IMR-90 (cell line): ENCODE measurements around the gene TRAPPC8. TPM values are rescaled to one million over a fixed set of nuclear protein-coding genes. Genes with fewer than 3 reads are reported as not detected.

ENCODE experiments used
- ATAC-seq: fragments of 200-7000 bp; cut with Tn5 transposase; 2 replicates; pipeline ENCODE4 v1.9.1; 2020; ENCODE audit warnings: low read depth, mild to moderate bottlenecking, moderate library complexity
- BruUV-seq: library from RNA; stranded (reverse); fragments of 400-500 nt; replicated peaks from 2 replicates; lab custom pipeline; 2021; lab: Mats Ljungman, UMichigan
- CTCF ChIA-PET: fragments of 300-600 bp; formaldehyde crosslinking; extraction: SDS; loops from one replicate; lab custom pipeline; 2021; ENCODE audit warnings: antibody characterized with exemption; lab: Yijun Ruan, JAX
- POLR2A ChIA-PET: fragments of 300-600 bp; sonication (Branson Sonifier 250); formaldehyde crosslinking; loops from one replicate; lab custom pipeline; 2022; ENCODE audit warnings: antibody characterized with exemption; ENCODE audit not compliant: unreplicated experiment; lab: Charles Lee
- DNase-seq: peaks from one replicate; pipeline ENCODE4 v3.0.0; 2013
- H2AFZ ChIP-seq: replicated peaks from 2 replicates; pipeline ENCODE3; 2013; ENCODE audit warnings: low read length, mild to moderate bottlenecking; ENCODE audit not compliant: poor library complexity
- H2AK5ac ChIP-seq: 2 replicates; pipeline ENCODE4 v1.6.1; 2013; ENCODE audit warnings: low read depth, low read length, inconsistent platforms
- H2AK9ac ChIP-seq: replicated peaks from 2 replicates; pipeline ENCODE3; 2013; ENCODE audit warnings: mild to moderate bottlenecking, low read depth, low read length, moderate library complexity; ENCODE audit not compliant: poor library complexity
- H2BK120ac ChIP-seq: 2 replicates; pipeline ENCODE4 v1.6.1; 2013; ENCODE audit warnings: low read depth, low read length, inconsistent platforms
- H2BK15ac ChIP-seq: 3 replicates; pipeline ENCODE4 v1.6.1; 2013; ENCODE audit warnings: low read depth, low read length, inconsistent platforms
- H2BK20ac ChIP-seq: 2 replicates; pipeline ENCODE4 v1.6.1; 2013; ENCODE audit warnings: low read depth, mild to moderate bottlenecking, inconsistent platforms, low read length, moderate library complexity
- H2BK5ac ChIP-seq: 2 replicates; pipeline ENCODE4 v1.6.1; 2013; ENCODE audit warnings: mild to moderate bottlenecking, low read depth, low read length, inconsistent platforms; ENCODE audit not compliant: poor library complexity, severe bottlenecking
- H3K14ac ChIP-seq: replicated peaks from 2 replicates; pipeline ENCODE4 v1.6.1; 2013; ENCODE audit warnings: low read depth, low read length, inconsistent platforms
- H3K18ac ChIP-seq: 2 replicates; pipeline ENCODE4 v1.6.1; 2013; ENCODE audit warnings: low read depth, low read length, control low read depth
- H3K23ac ChIP-seq: 2 replicates; pipeline ENCODE4 v1.6.1; 2013; ENCODE audit warnings: low read depth, low read length, inconsistent platforms
- H3K27ac ChIP-seq: 2 replicates; pipeline ENCODE4 v1.5.1; 2013; ENCODE audit warnings: mild to moderate bottlenecking, control low read depth, low read length; ENCODE audit not compliant: insufficient read depth
- H3K27me3 ChIP-seq: 2 replicates; pipeline ENCODE4 v1.6.1; 2013; ENCODE audit warnings: low read length; ENCODE audit not compliant: control insufficient read depth, insufficient read depth
- H3K36me3 ChIP-seq: 2 replicates; pipeline ENCODE4 v1.6.1; 2013; ENCODE audit warnings: low read length, mixed read lengths; ENCODE audit not compliant: control insufficient read depth, insufficient read depth
- H3K4ac ChIP-seq: 2 replicates; pipeline ENCODE4 v1.6.1; 2013; ENCODE audit warnings: low read depth, low read length, inconsistent platforms
- H3K4me1 ChIP-seq: 2 replicates; pipeline ENCODE4 v1.6.1; 2013; ENCODE audit warnings: low read length, mixed read lengths; ENCODE audit not compliant: control insufficient read depth, insufficient read depth
- H3K4me2 ChIP-seq: 2 replicates; pipeline ENCODE4 v1.6.1; 2013; ENCODE audit warnings: low read depth, mild to moderate bottlenecking, control low read depth, low read length, moderate library complexity
- H3K4me3 ChIP-seq: 2 replicates; pipeline ENCODE4 v1.5.1; 2013; ENCODE audit warnings: low read depth, mild to moderate bottlenecking, control low read depth, low read length, moderate library complexity; ENCODE audit not compliant: insufficient read depth
- H3K56ac ChIP-seq: 2 replicates; pipeline ENCODE4 v1.6.1; 2013; ENCODE audit warnings: low read length, inconsistent platforms; ENCODE audit not compliant: insufficient read depth; ENCODE audit errors: extremely low read depth
- H3K79me1 ChIP-seq, 2 experiments: 2 replicates each; pipeline ENCODE4 v1.6.1; 2013; ENCODE audit warnings: low read length in 2 of 2, inconsistent platforms in 1 of 2, low read depth in 1 of 2
- H3K9ac ChIP-seq: 2 replicates; pipeline ENCODE4 v1.6.1; 2013; ENCODE audit warnings: low read depth, low read length, control low read depth
- H3K9me1 ChIP-seq: 2 replicates; pipeline ENCODE4 v1.6.1; 2013; ENCODE audit warnings: low read length, inconsistent platforms; ENCODE audit not compliant: insufficient read depth
- H3K9me3 ChIP-seq: 2 replicates; pipeline ENCODE4 v1.6.1; 2013; ENCODE audit warnings: low read length; ENCODE audit not compliant: control insufficient read depth, insufficient read depth
- H4K20me1 ChIP-seq: 2 replicates; pipeline ENCODE4 v1.6.1; 2013; ENCODE audit warnings: low read length, inconsistent platforms; ENCODE audit not compliant: insufficient read depth
- H4K5ac ChIP-seq: 2 replicates; pipeline ENCODE4 v1.6.1; 2013; ENCODE audit warnings: mild to moderate bottlenecking, low read depth, low read length, control low read depth
- H4K8ac ChIP-seq, 2 experiments: 2 replicates each; pipeline ENCODE4 v1.6.1; 2013; ENCODE audit warnings: low read depth in 2 of 2, low read length in 2 of 2, control low read depth in 1 of 2, inconsistent platforms in 1 of 2
- H4K91ac ChIP-seq: 2 replicates; pipeline ENCODE4 v1.6.1; 2013; ENCODE audit warnings: low read depth, low read length, inconsistent platforms; ENCODE audit not compliant: insufficient read depth
- BHLHE40 ChIP-seq: fragments of 150-350 bp; IDR thresholded peaks from 2 replicates; pipeline ENCODE4 v1.6.1; 2016; ENCODE audit warnings: mild to moderate bottlenecking, low read depth, low read length
- CHD1 ChIP-seq: IDR thresholded peaks from 2 replicates; pipeline ENCODE4 v1.6.1; 2012; ENCODE audit warnings: low read depth, low read length, improper control_type of control experiment
- CTCF ChIP-seq: conservative IDR thresholded peaks from 2 replicates; pipeline ENCODE4 v1.5.1; 2012; ENCODE audit warnings: mild to moderate bottlenecking, low read depth, low read length, improper control_type of control experiment
- ELK1 ChIP-seq: fragments of 150-350 bp; IDR thresholded peaks from 2 replicates; pipeline ENCODE4 v1.6.1; 2016; ENCODE audit warnings: low read depth, mild to moderate bottlenecking, low read length, moderate library complexity, borderline replicate concordance
- MAFK ChIP-seq: IDR thresholded peaks from 2 replicates; pipeline ENCODE4 v1.6.1; 2012; ENCODE audit warnings: low read depth, low read length, improper control_type of control experiment
- MXI1 ChIP-seq: IDR thresholded peaks from 2 replicates; pipeline ENCODE4 v1.6.1; 2012; ENCODE audit warnings: low read depth, mild to moderate bottlenecking, low read length, moderate library complexity, borderline replicate concordance
- NFE2L2 ChIP-seq: fragments of 150-350 bp; IDR thresholded peaks from 2 replicates; pipeline ENCODE4 v1.6.1; 2016; ENCODE audit warnings: low read depth, mild to moderate bottlenecking, low read length
- POLR2A ChIP-seq: IDR thresholded peaks from 2 replicates; pipeline ENCODE4 v1.6.1; 2012; ENCODE audit warnings: mild to moderate bottlenecking, low read depth, low read length
- RAD21 ChIP-seq: IDR thresholded peaks from 2 replicates; pipeline ENCODE4 v1.6.1; 2012; ENCODE audit warnings: low read length, improper control_type of control experiment
- RCOR1 ChIP-seq: IDR thresholded peaks from 2 replicates; pipeline ENCODE4 v1.6.1; 2012; ENCODE audit warnings: mild to moderate bottlenecking, low read length, improper control_type of control experiment; ENCODE audit not compliant: insufficient replicate concordance
- USF2 ChIP-seq: fragments of 150-350 bp; IDR thresholded peaks from 2 replicates; pipeline ENCODE4 v1.6.1; 2017; ENCODE audit warnings: mild to moderate bottlenecking, antibody characterized with exemption, low read length, low read depth
- dilution Hi-C: fragments of 300-500 bp; cut with HindIII; formaldehyde crosslinking; loops from one replicate; pipeline ENCODE4 v1.14.3; 2018; ENCODE audit warnings: low sequenced_read_pairs; ENCODE audit not compliant: unreplicated experiment
- in situ Hi-C: fragments of 300-500 bp; cut with MboI; formaldehyde crosslinking; loops from 3 replicates; pipeline ENCODE4 v1.14.3; 2019; ENCODE audit warnings: low sequenced_read_pairs, inconsistent platforms, mixed read lengths
- intact Hi-C: fragments of 100-400 bp; cut with micrococcal nuclease; formaldehyde crosslinking; loops from 2 replicates; pipeline ENCODE4 v1.10.0; 2022
- polyA plus RNA-seq, 3 experiments: library from polyadenylated mRNA; depleted of rRNA; stranded (reverse); fragments of >200 nt; gene quantifications; 2 replicates each; pipeline ENCODE4 v1.2.3, GENCODE V29; 2012; ENCODE audit warnings: low replicate concordance in 1 of 3
- total RNA-seq: library from RNA; depleted of rRNA; stranded (reverse); fragments of >200 nt; gene quantifications from 2 replicates; pipeline ENCODE4 v1.2.3, GENCODE V29; 2012

Gene TRAPPC8
- total and polyA plus RNA-seq, 2 of the 4 experiments (the other 2 are of a cell fraction) = 21.8 to 54.3 TPM

DNA sequence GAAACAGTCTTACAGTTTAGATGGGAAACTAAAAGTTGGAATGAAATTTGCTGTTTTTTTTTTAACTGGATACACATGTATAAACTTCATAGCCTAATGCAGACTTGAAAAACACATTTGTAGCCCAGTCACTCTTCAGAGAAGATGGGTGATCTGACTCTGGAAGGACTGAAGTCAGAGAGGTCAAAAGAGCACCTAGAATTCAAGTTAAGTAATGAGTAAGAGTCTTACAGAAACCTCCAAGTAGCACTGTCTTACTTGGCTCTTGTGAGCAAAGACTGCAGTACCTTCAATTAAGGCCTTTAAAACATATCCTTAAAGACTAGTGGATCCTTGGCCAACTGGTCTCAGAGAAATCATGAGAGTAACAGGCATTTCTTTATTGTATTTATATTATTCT lies 41.9 kb downstream of the TRAPPC8 start:
- Histone ChIP-seq H3K9me3 (no peaks in the 10 kb centered on the region), H2BK15ac (no peak overlapping the region), H2AFZ (no peak overlapping the region), H3K9ac (no peak overlapping the region), H3K79me1 (peaks cover 2% of the 10 kb centered on the region in 2 experiments; a peak in 1 of 4 replicates), H3K14ac (no peak overlapping the region), H3K27me3 (no peaks in the 10 kb centered on the region), H4K5ac (no peak overlapping the region), H2AK9ac (no peak overlapping the region), H3K27ac (no peak overlapping the region), H2AK5ac (no peak overlapping the region), H2BK120ac (no peak overlapping the region), H3K4me3 (no peak overlapping the region), H3K23ac (no peak overlapping the region), H4K8ac (no peak overlapping the region), H3K9me1 (no peaks in the 10 kb centered on the region), H3K56ac (no peak overlapping the region), H3K36me3 (peaks cover 24% of the 10 kb centered on the region), H4K91ac (no peak overlapping the region), H3K4me1 (no peaks in the 10 kb centered on the region), H4K20me1 (no peaks in the 10 kb centered on the region), H3K18ac (no peak overlapping the region), H2BK5ac (no peak overlapping the region), H3K4ac (no peak overlapping the region), H2BK20ac (no peak overlapping the region), H3K4me2 (no peak overlapping the region)
- ChIA-PET POLR2A (no interaction called here), CTCF (no interaction called here)
- TF ChIP-seq BHLHE40 (no peak), MXI1 (no peak), ELK1 (no peak), NFE2L2 (no peak), RCOR1 (no peak), CHD1 (no peak), CTCF (no peak), POLR2A (no peak), RAD21 (no peak), MAFK (no peak), USF2 (no peak)
- dilution Hi-C loops (no loop called here), in situ Hi-C loops (no loop called here), intact Hi-C loops (no loop called here)
- no peak for DNase-seq
- no TSS peak for BruUV-seq
- ATAC-seq = no peak
